ENCODE data around the gene WDR18. TPM values are rescaled to one million over a fixed set of nuclear protein-coding genes. Genes with fewer than 3 reads are reported as not detected.

The WDR18 gene
- total RNA-seq, 1 experiment from 2014 or later: 124 TPM

DNA sequence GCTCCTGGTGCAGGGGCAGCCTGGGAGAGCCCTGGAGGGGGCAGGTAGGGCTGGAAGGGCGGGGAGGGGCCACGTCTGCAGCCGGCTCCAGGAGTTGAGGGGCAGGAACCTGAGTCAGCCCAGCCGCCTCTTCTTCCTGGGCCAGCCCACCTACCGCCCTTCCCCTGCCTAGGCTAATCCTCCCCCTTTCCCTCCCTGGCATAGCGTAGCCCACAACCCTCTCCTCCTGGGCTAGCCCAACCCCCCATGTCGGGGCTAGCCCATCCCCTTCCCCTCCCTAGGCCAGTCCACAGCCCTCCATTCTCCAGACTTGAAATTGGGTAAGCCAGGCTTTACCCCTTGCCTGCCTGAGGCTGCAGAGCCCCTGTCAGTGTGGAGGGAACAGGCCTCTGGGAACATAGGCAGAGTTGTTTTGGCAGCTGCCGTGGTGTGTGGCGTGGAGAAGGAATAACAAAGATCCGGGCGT lies 20.6 kb upstream of the WDR18 start:
- no peaks in the 10 kb centered on the region for H4K20me1 ChIP-seq (ENCODE audit: insufficient read depth)
- no peak for DNase-seq (ENCODE audit: low read depth, low spot score)
- no peaks in the 10 kb centered on the region for H3K9me3 ChIP-seq (ENCODE audit: control insufficient read depth in 1 of 2, insufficient read depth in 1 of 2, low read depth in 1 of 2, low read length in 2 of 2)
- no peak overlapping the region for H3K4me2 ChIP-seq (ENCODE audit: low read length)
- no peaks in the 10 kb centered on the region for H3K79me2 ChIP-seq (ENCODE audit: insufficient read depth, low read length)
- TF ChIP-seq POLR2AphosphoS5 (IDR thresholded peaks at IDR 0.05; ENCODE audit: low read depth, low read length) (no peak), SIN3A (IDR thresholded peaks at IDR 0.05; ENCODE audit: low read depth) (no peak)
- H3K9me2 ChIP-seq (ENCODE audit: insufficient read depth): no peaks in the 10 kb centered on the region
- H3K4me3 ChIP-seq (replicated peaks in 1 of 2; ENCODE audit: low read depth in 1 of 2, low read length in 2 of 2): no peak overlapping the region
- ChIA-PET CTCF (no interaction called here), RAD21 (ENCODE audit: low non-redundant PET in 1 of 2, low total read pairs in 2 of 2, uncharacterized antibody in 2 of 2, unreplicated experiment in 2 of 2) (no interaction called here), POLR2A (no interaction called here)
- H3K4me1 ChIP-seq (ENCODE audit: control insufficient read depth in 1 of 2, insufficient read depth in 2 of 2, low read length in 2 of 2): peaks cover 19 to 40% of the 10 kb centered on the region in 2 experiments
- ATAC-seq: no peak
- no peak overlapping the region for H3K9ac ChIP-seq (ENCODE audit: low read length)
- H3K27ac ChIP-seq (ENCODE audit: low read depth, low read length): no peak overlapping the region
- intact Hi-C loops (cut with micrococcal nuclease): no loop called here
- H3K36me3 ChIP-seq (ENCODE audit: control insufficient read depth in 1 of 2, insufficient read depth in 2 of 2, low read length in 2 of 2): peaks cover 4 to 26% of the 10 kb centered on the region in 2 experiments
- no peaks in the 10 kb centered on the region for H3K27me3 ChIP-seq (ENCODE audit: insufficient read depth, low read length)
- no TSS peak for BruUV-seq (replicated peaks)
- H2AFZ ChIP-seq (ENCODE audit: low read depth, low read length, poor library complexity, severe bottlenecking): no peak overlapping the region

GRCh38 chr19:964116-964520 lies 20.0 kb upstream of the WDR18 start:
- intact Hi-C loops (cut with micrococcal nuclease): no loop called here
- no peak overlapping the region for H3K4me3 ChIP-seq (replicated peaks in 1 of 2; ENCODE audit: low read depth in 1 of 2, low read length in 2 of 2)
- no peak overlapping the region for H3K27ac ChIP-seq (ENCODE audit: low read depth, low read length)
- no peak overlapping the region for H3K9ac ChIP-seq (ENCODE audit: low read length)
- H4K20me1 ChIP-seq (ENCODE audit: insufficient read depth): no peaks in the 10 kb centered on the region
- no peak overlapping the region for H3K4me2 ChIP-seq (ENCODE audit: low read length)
- no TSS peak for BruUV-seq (replicated peaks)
- DNase-seq (ENCODE audit: low read depth, low spot score): no peak
- H3K9me3 ChIP-seq (ENCODE audit: control insufficient read depth in 1 of 2, insufficient read depth in 1 of 2, low read depth in 1 of 2, low read length in 2 of 2): no peaks in the 10 kb centered on the region
- ChIA-PET RAD21 (ENCODE audit: low non-redundant PET in 1 of 2, low total read pairs in 2 of 2, uncharacterized antibody in 2 of 2, unreplicated experiment in 2 of 2) (no interaction called here), CTCF (no interaction called here), POLR2A (no interaction called here)
- peaks cover 4 to 32% of the 10 kb centered on the region in 2 experiments for H3K36me3 ChIP-seq (ENCODE audit: control insufficient read depth in 1 of 2, insufficient read depth in 2 of 2, low read length in 2 of 2)
- peaks cover 14 to 34% of the 10 kb centered on the region in 2 experiments for H3K4me1 ChIP-seq (ENCODE audit: control insufficient read depth in 1 of 2, insufficient read depth in 2 of 2, low read length in 2 of 2)
- H3K79me2 ChIP-seq (ENCODE audit: insufficient read depth, low read length): no peaks in the 10 kb centered on the region
- TF ChIP-seq MAX (IDR thresholded peaks at IDR 0.05) (no peak), RAD21 (IDR thresholded peaks at IDR 0.05; ENCODE audit: low read depth) (no peak), CEBPB (IDR thresholded peaks at IDR 0.05; ENCODE audit: low read depth) (no peak), SRF (IDR thresholded peaks at IDR 0.05; ENCODE audit: low read depth) (no peak), SP1 (IDR thresholded peaks at IDR 0.05; ENCODE audit: low read depth) (no peak), JUND (IDR thresholded peaks at IDR 0.05) (no peak)
- no peak overlapping the region for H2AFZ ChIP-seq (ENCODE audit: low read depth, low read length, poor library complexity, severe bottlenecking)
- no peaks in the 10 kb centered on the region for H3K9me2 ChIP-seq (ENCODE audit: insufficient read depth)
- no peak for ATAC-seq
- H3K27me3 ChIP-seq (ENCODE audit: insufficient read depth, low read length): no peaks in the 10 kb centered on the region

All from HCT116 (cell line).